K562 (cell line): ENCODE data around the gene CCDC178. TPM values are rescaled to one million over a fixed set of nuclear protein-coding genes. Genes with fewer than 3 reads are reported as not detected.

ENCODE experiments used
- ATAC-seq: fragments of 200-7000 bp; cut with Tn5 transposase; 3 replicates; pipeline ENCODE4 v1.9.1; 2020; ENCODE audit warnings: moderate library complexity
- BruUV-seq: library from RNA; stranded (reverse); fragments of 400-500 nt; replicated peaks from 2 replicates; lab custom pipeline; 2021; lab: Mats Ljungman, UMichigan
- CTCF ChIA-PET: fragments of 300-600 bp; formaldehyde crosslinking; extraction: SDS; loops from one replicate; lab custom pipeline; 2021; ENCODE audit warnings: low intra/inter-chr PET ratio; lab: Yijun Ruan, JAX
- POLR2A ChIA-PET: fragments of 300-600, 350-650 bp; sonication (Branson Sonifier 250); formaldehyde crosslinking; extraction: SDS; loops from one replicate; lab custom pipeline; 2021; ENCODE audit warnings: antibody characterized with exemption, inconsistent platforms; lab: Yijun Ruan, JAX
- DNase-seq, 4 experiments: peaks; one replicate each; pipeline versions ENCODE4 v3.0.0 to v3.0.0-alpha.2; 2011 to 2018; ENCODE audit warnings: low spot score in 3 of 4, mixed read lengths in 3 of 4; ENCODE audit errors: extremely low read depth in 1 of 4
- FAIRE-seq: peaks from 2 replicates; lab custom pipeline; 2011; peaks lifted over from hg19 to GRCh38; lab: Jason Lieb, UNC
- H2AFZ ChIP-seq: 2 replicates; pipeline ENCODE4 v1.6.0; 2011; ENCODE audit warnings: low read depth, low read length, control low read depth, inconsistent platforms
- H3K27ac ChIP-seq: fragments of 200-600 bp; 3 replicates; pipeline ENCODE4 v1.8.0; 2011; ENCODE audit warnings: low read depth, mild to moderate bottlenecking, control low read depth, inconsistent platforms, low read length, moderate library complexity, mixed read lengths; ENCODE audit errors: extremely low read depth
- H3K27me3 ChIP-seq, 2 experiments: fragments of 300-600 bp in 1 of 2; 2 replicates in 1 of 2; 3 replicates in 1 of 2; pipeline versions ENCODE4 v1.6.0 to v1.8.0; 2011; ENCODE audit warnings: inconsistent platforms in 2 of 2, low read length in 2 of 2, mild to moderate bottlenecking in 1 of 2, mixed read lengths in 1 of 2, moderate library complexity in 1 of 2; ENCODE audit not compliant: control insufficient read depth in 2 of 2, insufficient read depth in 2 of 2
- H3K36me3 ChIP-seq: fragments of 300-600 bp; 3 replicates; pipeline ENCODE4 v1.8.0; 2011; ENCODE audit warnings: mild to moderate bottlenecking, low read length, inconsistent platforms; ENCODE audit not compliant: control insufficient read depth, insufficient read depth
- H3K4me1 ChIP-seq, 2 experiments: fragments of 200-600 bp in 1 of 2; replicated peaks in 1 of 2; 2 replicates in 1 of 2; 3 replicates in 1 of 2; pipeline versions ENCODE4 v1.5.1 to v1.8.0; 2011; ENCODE audit warnings: inconsistent platforms in 2 of 2, low read length in 2 of 2, mild to moderate bottlenecking in 1 of 2, mixed read lengths in 1 of 2, moderate library complexity in 1 of 2; ENCODE audit not compliant: control insufficient read depth in 2 of 2, insufficient read depth in 2 of 2
- H3K4me2 ChIP-seq: 2 replicates; pipeline ENCODE4 v1.6.1; 2011; ENCODE audit warnings: low read length, control low read depth, inconsistent platforms, mixed read lengths; ENCODE audit not compliant: insufficient read depth
- H3K4me3 ChIP-seq: fragments of 200-600 bp; sonication (generic), shearing (Covaris generic); 2 replicates; pipeline ENCODE4 v1.5.1; 2016; ENCODE audit warnings: control low read depth, inconsistent platforms
- H3K79me2 ChIP-seq: fragments of 200-600 bp; 3 replicates; pipeline ENCODE4 v1.8.0; 2011; ENCODE audit warnings: low read length, inconsistent platforms; ENCODE audit not compliant: control insufficient read depth, insufficient read depth
- H3K9ac ChIP-seq, 2 experiments: 2 replicates each; pipeline versions ENCODE4 v1.6.0 to v1.6.1; 2011; ENCODE audit warnings: low read depth in 2 of 2, low read length in 2 of 2, control low read depth in 1 of 2, inconsistent platforms in 1 of 2, mild to moderate bottlenecking in 1 of 2, mixed read lengths in 1 of 2; ENCODE audit not compliant: insufficient read depth in 1 of 2
- H3K9me1 ChIP-seq: one replicate; pipeline ENCODE4 v1.6.0; 2011; ENCODE audit warnings: inconsistent platforms, mild to moderate bottlenecking, low read length, moderate library complexity; ENCODE audit not compliant: control insufficient read depth, insufficient read depth
- H3K9me3 ChIP-seq: replicated peaks from 2 replicates; pipeline ENCODE4 v1.5.1; 2011; ENCODE audit warnings: low read depth, low read length, inconsistent platforms; ENCODE audit not compliant: control insufficient read depth, insufficient read depth
- H4K20me1 ChIP-seq: replicated peaks from 2 replicates; pipeline ENCODE4 v1.6.1; 2011; ENCODE audit warnings: low read length, inconsistent platforms, mixed read lengths; ENCODE audit not compliant: control insufficient read depth, insufficient read depth
- ARID3A ChIP-seq: IDR thresholded peaks from 2 replicates; pipeline ENCODE4 v1.6.1; 2012; ENCODE audit warnings: low read depth, low read length, improper control_type of control experiment, borderline replicate concordance
- CHD7 ChIP-seq: fragments of 200-600 bp; sonication (generic); IDR thresholded peaks from one replicate; pipeline ENCODE4 v1.6.1; 2012; ENCODE audit warnings: mild to moderate bottlenecking, low read depth, low read length, inconsistent platforms
- NFE2 ChIP-seq: IDR thresholded peaks from 2 replicates; pipeline ENCODE4 v1.6.1; 2014; ENCODE audit warnings: antibody characterized with exemption, low read depth
- RBM17 ChIP-seq: fragments of 200-400 bp; formaldehyde crosslinking; IDR thresholded peaks from 2 replicates; pipeline ENCODE4 v1.6.1; 2017; ENCODE audit warnings: low read depth, mild to moderate bottlenecking, low read length, borderline replicate concordance
- TSC22D4 ChIP-seq: fragments of 450-650 bp; IDR thresholded peaks from 2 replicates; pipeline ENCODE4 v1.6.1; 2016; ENCODE audit warnings: missing genetic modification characterization, missing biosample characterization, control low read depth
- ZNF217 ChIP-seq: sonication (generic); formaldehyde crosslinking; IDR thresholded peaks from 2 replicates; pipeline ENCODE4 v1.8.0; 2022; ENCODE audit warnings: mild to moderate bottlenecking, missing genetic modification reagents
- ZNF511 ChIP-seq: sonication (generic); formaldehyde crosslinking; IDR thresholded peaks from 2 replicates; pipeline ENCODE4 v1.8.0; 2022; ENCODE audit warnings: mild to moderate bottlenecking, missing genetic modification reagents
- ZNF586 ChIP-seq: fragments of 450-650 bp; formaldehyde crosslinking; conservative IDR thresholded peaks from 2 replicates; pipeline ENCODE4 v1.4.0; 2020; ENCODE audit warnings: mild to moderate bottlenecking, moderate library complexity
- ZNF785 ChIP-seq: fragments of 250-450 bp; sonication (Bioruptor Pico); IDR thresholded peaks from 2 replicates; pipeline ENCODE4 v1.4.0; 2020; ENCODE audit warnings: mild to moderate bottlenecking
- in situ Hi-C: fragments of 300-500 bp; cut with MboI; formaldehyde crosslinking; loops from 4 replicates; pipeline ENCODE4 v1.15.0; 2018; ENCODE audit warnings: inconsistent platforms, mixed read lengths
- intact Hi-C: fragments of 100-400 bp; cut with micrococcal nuclease; formaldehyde crosslinking; loops from 2 replicates; pipeline ENCODE4 v1.14.2; 2022
- polyA plus RNA-seq, 8 experiments: library from polyadenylated mRNA; depleted of rRNA in 4 of 8; stranded (reverse) in 5 of 8; unstranded in 3 of 8; fragments of >200 nt; fragmentation: Nextera tagmentation in 2 of 8; fragmentation: Illumina TruSeq in 1 of 8; extraction: Ambion mirVana in 2 of 8; extraction: Trizol in 1 of 8; gene quantifications; 2 replicates each; pipeline versions ENCODE4 v1.2.1 to v1.2.3, GENCODE V29; 2011 to 2014; ENCODE audit warnings: inconsistent platforms in 1 of 8, missing spikeins in 1 of 8
- total RNA-seq, 7 experiments: library from RNA; depleted of rRNA in 6 of 7; stranded (reverse); fragments of >200 nt in 6 of 7; fragmentation: Illumina TruSeq in 2 of 7; extraction: Trizol in 2 of 7; gene quantifications; 2 replicates each; pipeline versions ENCODE4 v1.2.1 to v1.2.3, GENCODE V29; 2011 to 2021; ENCODE audit warnings: low replicate concordance in 1 of 7

CCDC178 gene
- total and polyA plus RNA-seq, 9 of the 15 experiments (the other 6 are each of a cell fraction or from before 2014, with no cell fraction given), result 0.12 to 0.47 (median 0.15) TPM; not detected in 6

GRCh38 chr18:33034212-33034611 is 406.3 kb downstream of the CCDC178 start:
- in situ Hi-C loops (no loop called here), intact Hi-C loops (no loop called here)
- no peak for DNase-seq
- Histone ChIP-seq H3K9me3 (no peaks in the 10 kb centered on the region), H3K4me2 (no peak overlapping the region), H3K9me1 (no peaks in the 10 kb centered on the region), H2AFZ (no peak overlapping the region), H3K4me3 (no peak overlapping the region), H3K36me3 (no peaks in the 10 kb centered on the region), H3K9ac (no peak overlapping the region), H3K4me1 (no peaks in the 10 kb centered on the region), H4K20me1 (no peaks in the 10 kb centered on the region), H3K27ac (no peak overlapping the region), H3K27me3 (no peaks in the 10 kb centered on the region), H3K79me2 (no peaks in the 10 kb centered on the region)
- POLR2A ChIA-PET, result no interaction called here
- ATAC-seq, result no peak
- CTCF ChIA-PET, result no interaction called here
- BruUV-seq, result no TSS peak
- no peak for FAIRE-seq
- TF ChIP-seq NFE2 (no peak), ARID3A (no peak), ZNF785 (CRISPR knock-in tag) (no peak), CHD7 (no peak), RBM17 (no peak), ZNF586 (CRISPR knock-in tag) (no peak), ZNF511 (CRISPR knock-in tag) (no peak), TSC22D4 (tag) (no peak), ZNF217 (CRISPR knock-in tag) (no peak)
